ENCODE results near the gene SAMD4A.
"Not testable (repeated sequence)": the region's sequence is repeated elsewhere in the genome, so short reads cannot be mapped to it uniquely, and the experiment has no call there.

Gene SAMD4A

DNA sequence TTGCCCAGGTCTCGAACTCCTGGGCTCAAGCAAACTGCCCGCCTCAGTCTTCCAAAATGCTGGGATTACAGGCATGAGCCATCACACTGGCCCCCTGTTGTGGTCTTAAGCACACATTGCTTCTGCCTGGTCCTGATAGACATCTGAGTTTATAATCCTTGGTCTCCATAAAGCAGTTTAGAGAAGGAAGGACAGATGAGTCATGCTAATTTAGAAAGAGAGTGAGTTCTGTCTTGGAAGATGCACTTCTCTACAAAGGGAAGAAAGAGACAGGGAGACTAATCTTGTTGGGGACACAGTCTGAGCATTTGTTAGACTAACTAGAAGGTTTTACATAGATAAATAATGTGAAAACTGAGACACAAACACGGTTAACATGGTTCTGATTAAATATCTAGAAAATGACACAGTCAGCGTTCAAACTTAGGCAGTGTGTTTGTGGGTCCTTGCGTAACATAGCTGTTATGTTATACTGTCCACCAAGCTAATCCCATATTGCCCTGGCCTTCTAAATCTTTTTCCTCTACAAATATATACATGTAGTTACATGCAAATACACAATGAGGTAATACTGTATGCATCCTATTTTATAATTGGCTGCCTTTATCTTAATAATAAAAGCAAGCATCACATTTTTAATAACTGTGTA, 31.0 kb downstream of the SAMD4A start:
- DNase-seq (ENCODE audit: low spot score) = no peak

DNA sequence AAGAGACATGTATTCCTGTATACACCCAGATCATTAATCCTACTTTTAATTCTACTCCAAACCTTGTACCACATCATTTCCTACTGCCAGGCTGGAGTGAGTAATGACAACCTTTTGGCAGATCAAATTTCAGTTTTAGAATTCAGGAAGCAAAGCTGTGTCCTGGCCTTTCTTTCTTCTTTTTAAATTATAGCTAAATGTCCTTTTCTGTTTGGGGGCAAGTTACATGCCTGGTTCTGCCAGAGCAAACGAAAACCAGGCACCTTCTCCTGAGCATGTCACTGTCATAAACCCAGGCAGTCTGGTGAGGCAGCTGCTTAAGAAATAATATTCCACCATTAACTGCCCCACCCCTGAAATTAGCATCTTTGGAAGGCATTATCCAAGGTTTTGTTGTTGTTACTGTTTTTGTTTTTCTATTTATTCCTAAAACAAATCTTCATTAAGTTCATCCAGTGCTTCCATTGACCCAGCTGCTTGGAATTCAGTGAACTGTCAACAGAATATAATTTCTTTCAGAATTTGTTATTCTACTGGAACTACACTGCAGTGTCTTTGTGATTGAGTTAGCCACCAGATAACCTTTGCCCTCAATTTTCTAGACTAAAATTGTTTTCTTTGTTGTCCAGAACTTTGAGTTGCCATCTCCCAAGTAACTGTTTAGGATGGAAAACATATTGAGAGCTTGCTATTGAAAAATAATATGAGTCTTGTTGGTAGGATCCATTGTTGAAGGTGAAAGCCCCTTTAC, 33.2 kb downstream of the SAMD4A start:
- peak; percentile 33 for DNase-seq (ENCODE audit: low spot score)

DNA sequence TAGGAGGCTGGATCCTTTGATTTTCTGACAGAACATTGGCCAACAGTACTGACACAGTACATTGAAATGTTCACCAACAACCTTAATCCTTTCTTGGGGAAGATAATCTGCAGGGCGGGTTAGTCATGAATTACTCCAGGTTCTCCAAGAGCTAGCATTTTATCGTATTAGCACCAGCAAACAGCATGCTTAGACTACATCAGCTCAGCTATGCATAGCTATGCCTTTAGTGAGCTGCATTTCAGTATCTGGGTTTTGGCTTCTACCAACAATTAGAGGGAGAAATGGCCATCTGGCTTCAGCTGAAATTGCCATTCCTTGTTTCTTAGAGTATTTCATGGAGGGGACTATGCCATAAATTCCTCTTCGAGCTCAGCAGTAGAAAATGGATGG, 33.8 kb downstream of the SAMD4A start:
- DNase-seq (ENCODE audit: low spot score) = no peak

DNA sequence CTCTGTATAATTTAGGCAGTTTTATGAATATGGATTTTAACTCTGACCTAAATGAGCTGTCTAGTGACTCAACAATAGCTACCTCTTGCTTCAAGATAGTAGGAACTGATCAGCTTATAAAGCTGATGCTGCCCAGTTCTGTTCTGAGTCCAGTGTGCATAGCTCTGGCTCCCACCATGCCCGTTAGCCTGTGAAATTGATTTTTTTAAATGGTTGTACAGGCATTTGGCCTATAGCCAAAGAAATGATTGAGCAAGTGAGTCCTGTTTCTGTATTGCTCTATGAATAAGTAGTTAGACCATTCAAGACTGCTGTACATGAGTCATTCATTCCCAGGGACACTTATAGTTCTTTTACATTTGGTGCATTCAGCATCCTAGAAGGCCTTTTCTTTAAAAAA, 36.4 kb downstream of the SAMD4A start:
- DNase-seq (ENCODE audit: low spot score) = peak; percentile 58

DNA sequence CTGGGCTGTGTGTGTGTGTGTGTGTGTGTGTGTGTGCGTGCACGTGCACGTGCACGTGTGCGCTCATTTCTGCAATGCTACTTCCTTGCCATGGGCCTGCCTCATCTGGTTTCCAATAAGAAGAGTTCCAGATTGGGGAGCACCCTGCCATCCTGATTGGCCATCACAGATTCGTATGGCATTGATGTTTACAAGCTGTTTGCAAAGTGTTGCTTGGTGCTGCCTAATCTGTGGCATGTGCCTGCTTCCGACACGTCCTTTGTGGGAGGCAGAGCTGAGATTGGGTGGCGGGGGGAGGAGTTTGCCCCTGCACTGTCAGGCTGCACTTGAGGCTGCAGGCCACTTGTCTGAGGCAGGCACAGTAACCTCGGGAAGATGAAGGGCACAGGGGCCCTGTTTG, 39.2 kb downstream of the SAMD4A start:
- peak; percentile 47 for DNase-seq (ENCODE audit: low spot score)

DNA sequence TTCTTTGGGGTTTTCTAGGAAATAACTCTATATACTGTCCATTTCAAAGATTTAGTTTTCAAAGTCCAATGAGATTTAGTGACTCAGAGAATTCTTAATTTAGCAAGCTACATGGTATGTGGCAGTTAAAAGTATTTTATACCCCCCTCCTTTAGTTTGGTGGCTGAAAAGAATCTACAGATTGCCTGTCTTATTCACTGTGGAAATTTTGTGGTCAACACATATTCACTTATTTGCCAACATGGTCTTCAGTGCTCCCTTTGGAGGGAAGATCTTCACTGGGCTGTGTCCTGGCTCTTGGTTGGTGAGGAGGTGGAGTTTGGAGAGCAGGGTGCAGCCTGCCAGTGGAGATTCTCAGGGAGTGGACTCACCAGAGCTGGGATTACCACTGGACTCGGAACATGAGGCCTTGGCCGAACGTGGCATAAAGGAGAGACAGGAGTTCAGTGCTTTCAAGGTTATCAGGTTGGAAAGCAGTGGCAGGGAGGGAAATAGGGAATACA, 39.8 kb downstream of the SAMD4A start:
- DNase-seq (ENCODE audit: low spot score) = peak; percentile 80

DNA sequence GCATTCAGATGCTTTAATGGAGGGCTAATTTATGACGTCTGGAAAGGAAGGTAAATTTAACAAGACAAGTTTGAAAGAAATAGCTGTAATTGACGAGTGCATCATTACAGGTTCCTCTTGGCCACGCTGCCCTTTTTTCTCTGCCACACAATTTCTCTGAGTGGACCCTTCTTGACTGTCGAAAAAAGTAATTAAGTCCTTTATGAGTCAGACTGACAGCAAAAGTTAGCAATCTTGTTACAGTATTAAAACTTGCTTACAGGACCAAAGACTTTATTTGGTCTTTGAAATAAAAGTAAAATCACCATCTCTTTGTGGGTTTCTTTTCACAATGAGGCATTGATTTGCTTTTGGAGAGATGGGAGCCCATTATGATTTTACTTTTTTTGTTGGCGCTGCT, 42.6 kb downstream of the SAMD4A start:
- no peak for DNase-seq (ENCODE audit: low spot score)

DNA sequence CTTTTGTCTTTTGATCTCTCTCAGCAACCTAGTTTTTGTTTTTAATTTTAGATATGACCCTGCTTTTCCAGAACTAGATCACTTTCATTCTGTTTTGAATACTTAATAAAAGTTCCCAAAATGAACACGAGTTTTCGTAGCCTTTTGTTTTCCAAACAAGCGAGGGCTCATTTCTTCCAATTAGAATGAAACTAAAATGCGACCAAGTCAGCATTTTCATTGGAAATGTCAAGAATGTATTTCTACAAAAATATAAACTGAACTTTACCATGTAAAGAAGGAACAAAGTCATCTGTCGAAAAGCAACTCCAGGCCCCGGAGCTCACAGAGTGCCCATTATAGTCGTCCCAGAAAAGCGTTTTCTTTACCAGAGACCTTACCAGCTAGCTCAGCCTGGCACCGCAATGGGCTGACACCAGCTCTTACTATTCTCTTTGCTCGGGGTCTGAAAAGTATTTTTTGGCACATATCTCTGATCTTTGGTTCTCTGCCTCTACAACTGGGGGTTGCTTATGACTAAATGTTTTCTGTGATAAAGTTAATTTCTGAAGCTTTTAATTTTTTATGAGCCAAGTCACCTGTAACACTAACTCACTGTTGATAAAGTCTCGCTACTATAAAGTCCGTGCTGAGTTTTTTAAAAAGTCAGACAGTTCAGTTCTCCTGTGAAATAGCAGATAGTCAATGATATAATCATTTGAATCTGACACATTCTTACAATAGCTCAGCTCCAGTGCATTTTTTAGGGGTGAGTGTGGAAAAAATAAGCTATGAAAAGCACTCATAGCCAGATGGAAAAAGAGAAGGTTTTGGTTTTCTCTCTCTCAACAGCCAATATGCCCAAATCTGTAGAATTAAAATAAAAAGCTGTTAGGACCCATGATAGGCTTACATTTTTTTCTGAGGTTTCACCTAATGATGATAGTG, 43.4 kb downstream of the SAMD4A start:
- DNase-seq (ENCODE audit: low spot score) = peak; percentile 20

DNA sequence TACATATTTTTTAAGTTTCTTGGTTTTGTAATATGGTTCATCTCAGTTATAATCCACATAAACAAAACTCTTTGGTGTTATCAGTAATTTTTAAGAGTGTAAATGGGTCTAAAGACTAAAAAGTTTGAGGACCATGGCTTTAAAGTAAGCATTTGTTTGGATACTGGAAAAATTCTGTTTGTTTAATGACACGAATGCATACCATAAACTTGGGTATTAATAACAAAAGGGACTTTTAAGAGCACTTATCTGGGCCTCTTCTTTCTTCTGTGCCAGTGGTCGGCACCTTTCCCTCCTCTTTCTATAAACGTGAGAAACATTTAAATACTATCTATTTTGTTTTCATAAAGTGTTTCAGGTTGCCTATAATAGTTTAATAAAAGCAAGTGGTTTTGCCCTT, 47.4 kb downstream of the SAMD4A start:
- no peak for DNase-seq (ENCODE audit: low spot score)

DNA sequence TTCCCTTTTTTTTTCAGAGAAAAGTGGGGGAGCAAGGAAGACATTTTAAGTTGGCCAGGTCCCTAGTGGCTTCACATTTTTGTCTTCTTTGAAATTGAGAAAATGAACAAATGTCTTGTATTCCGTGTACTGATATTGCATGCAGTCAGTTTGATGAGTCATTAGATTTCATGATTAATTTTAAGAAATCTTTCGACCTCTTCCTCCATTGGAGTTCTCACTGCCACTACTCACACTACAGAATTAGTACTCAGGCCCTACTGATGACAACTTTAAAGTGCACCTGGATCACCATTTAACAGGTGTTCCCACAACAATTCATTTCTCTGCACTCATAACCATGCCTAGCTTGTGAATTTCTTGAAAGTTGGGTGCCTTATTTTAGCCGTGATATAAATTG, 50.5 kb downstream of the SAMD4A start:
- DNase-seq (ENCODE audit: low spot score) = no peak

DNA sequence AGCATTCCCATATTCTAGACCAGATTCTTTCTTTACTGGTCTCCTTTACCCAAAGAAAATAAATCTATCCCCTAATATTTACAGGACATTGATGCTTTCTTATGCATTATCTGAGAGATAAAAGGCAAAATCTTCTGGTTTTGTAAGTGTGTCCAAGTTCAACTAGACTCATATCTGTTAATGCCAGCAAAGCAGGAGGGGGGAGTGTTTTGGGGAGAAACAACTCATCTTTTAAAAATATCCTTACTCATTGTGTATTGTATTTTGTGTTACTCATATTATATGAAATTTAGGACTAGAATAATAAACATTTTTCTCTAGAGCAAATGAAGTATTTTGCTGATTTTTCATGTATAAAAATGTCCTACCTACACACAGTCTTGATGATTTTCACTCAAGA, 54.8 kb downstream of the SAMD4A start:
- no peak for DNase-seq (ENCODE audit: low spot score)

DNA sequence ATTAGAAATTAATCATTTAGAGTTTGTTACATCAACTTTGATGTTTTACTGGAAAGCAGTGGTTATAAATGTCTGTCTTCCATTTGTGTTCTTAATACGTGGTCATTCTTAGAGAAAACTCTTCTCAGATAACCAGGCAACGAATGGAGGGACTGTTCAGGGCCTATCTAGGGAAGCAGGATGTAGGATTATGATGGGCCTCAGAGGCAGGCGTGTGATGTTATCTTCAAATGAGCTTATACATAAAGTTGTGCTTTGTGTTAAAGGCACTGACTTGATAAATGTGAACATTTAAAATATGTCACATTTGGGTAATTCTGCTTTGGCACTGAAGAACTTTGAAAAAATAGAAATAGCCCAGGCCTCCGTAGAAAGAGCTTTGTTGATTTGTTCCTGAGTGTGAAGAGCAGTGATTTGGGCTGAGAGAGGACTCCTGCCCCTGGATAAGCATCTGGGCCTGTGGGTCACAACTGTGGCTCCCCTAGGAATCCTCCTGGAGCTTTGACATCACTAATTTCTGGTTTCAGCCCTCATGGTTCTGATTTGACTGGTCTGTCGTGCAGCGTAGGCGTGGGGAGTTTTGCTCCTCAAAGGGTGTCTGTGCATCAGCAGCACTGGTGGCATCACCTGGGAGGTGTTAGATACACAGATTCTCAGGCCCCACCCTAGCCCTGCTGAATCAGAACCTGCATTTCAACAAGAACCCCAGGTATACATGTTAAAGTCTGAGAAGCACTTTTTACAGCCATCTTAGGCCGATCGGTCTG, 55.4 kb downstream of the SAMD4A start:
- DNase-seq (ENCODE audit: low spot score) = no peak

DNA sequence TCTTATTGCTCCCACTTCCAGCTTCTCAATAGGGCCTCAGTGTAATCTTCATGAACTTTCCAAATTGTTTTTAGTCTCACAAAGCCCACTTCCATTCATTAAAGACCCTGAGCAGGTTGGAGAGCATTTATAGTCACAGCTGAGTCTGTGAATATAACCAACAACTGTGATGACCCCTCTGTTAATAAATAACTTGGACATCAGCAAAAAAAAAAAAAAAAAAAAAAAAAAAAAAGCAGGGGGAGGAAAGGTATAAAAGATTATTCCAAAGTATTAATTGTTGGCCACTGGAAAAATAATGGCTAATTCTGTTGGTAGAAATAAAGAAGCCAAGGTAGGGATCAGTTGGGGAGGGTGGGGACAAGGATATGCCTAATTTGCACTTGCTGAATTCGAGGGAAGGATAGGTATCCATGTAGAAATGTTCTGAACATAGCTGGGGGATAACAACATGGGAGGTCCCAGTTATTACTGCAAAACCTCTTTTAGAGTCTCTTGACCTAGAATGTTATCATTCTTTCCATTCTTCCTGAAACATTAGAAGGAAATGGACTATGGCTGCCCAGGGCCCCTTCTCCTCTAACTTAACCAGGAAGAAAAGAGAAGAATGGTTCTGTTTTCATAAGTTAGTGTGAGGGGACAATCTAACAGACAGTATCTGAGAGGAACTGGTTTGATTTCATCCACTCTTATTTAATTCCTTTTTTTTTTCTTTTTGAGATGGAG, 56.5 kb downstream of the SAMD4A start:
- no peak for DNase-seq (ENCODE audit: low spot score)

DNA sequence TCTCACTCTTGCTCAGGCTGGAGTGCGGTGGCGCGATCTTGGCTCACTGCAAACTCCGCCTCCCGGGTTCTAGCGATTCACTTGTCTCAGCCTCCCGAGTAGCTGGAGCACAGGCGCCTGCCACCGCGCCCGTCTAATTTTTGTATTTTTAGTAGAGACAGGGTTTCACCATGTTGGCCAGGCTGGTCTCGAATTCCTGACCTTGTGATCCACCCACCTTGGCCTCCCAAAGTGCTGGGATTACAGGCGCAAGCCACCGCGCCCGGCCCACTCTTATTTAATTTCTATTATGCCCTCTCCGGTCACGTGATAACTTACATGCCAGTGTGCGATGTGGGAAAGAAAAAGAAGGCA, 57.1 kb downstream of the SAMD4A start:
- not testable (repeated sequence) for DNase-seq (ENCODE audit: low spot score)

DNA sequence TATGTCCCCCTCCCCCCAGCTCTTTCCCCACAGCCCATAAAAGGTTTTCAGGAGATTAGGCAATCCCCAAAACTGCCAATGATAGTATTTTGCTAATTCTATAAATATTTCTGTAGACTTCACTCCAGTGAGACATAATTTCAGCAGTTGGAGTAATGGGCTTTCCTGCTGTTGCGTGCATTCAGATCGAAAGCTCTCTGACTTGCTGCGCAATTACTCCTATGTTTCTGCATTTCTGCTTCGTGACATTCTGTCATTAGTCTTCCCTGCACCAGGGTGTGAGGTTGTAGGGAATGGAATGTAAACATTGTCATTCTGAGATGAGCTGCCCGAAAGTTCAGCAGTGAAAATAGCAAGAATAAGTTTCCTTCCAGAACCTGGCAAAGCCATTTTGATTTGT, 58.2 kb downstream of the SAMD4A start:
- no peak for DNase-seq (ENCODE audit: low spot score)

DNA sequence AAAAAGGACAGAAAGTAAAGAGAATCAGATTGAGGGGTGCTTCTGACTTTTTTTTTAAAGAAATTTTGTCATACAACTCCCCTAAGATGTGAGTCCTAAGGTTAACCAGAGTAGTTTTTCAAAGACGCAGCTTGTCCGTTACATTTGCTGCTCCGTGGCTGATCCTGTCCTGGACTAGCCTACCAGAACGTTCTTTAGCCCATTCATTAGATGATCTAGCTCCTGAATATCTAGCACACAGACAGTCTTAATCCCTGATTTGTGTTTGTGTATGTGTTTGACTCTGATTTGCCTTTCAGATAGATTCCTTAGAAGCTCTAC, 60.3 kb downstream of the SAMD4A start:
- no peak for DNase-seq (ENCODE audit: low spot score)

DNA sequence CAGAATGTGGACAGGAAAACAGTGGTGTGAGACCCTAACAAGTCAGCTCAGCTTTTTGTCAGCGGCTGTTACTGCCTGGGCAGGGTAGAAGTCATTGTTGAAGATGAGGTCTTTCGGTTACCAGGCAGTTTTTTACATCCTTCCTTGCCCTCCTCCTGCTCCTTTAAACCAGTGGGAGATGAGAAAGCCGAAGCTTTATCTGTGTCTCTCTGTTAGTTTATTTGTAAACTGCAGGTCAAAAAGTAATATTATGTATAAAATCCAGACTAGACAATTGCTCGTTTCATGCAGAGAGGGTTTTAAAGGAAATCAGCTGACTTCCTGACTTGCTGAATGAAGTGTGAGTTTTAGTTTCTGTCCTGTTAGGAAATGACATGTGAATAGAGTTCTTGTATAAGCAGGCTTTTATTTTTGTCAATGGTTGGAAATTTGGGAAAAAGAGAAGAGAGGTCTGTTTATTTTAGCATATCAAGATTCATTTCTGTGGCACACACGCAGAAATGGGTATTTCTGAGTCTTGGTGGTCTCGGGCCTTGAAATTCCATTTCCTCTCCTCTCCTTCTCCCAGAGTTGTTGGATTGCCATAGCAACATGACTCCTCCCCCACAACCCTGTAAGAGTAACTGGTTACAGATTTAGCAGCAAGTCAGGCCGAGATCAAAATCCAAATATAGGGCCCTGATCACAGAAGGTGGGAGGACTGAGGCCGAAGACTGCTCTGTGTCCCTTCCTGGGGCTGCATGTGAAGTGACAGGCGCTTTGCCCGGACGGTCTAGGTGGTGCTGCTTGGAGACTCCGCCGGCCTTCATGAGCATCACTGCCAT, 60.8 kb downstream of the SAMD4A start:
- DNase-seq (ENCODE audit: low spot score) = peak; percentile 57

DNA sequence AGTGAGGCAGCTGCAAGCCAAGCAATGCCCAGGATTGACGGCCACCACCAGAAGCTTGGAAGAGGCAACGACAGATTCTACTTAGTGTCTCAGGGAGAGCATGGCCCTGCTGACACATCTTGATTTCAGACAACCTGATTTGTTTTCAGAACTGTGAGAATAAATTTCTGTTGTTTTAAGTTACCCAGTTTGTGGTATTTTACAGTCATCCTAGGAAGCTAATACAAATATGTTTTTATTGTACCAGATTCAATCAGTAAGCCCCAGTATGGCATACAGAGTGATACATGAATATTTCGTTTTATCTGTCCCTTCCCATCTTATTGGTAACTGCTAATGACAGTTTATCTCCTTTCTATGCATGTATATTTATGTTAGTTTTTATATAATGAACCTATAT, 62.3 kb downstream of the SAMD4A start:
- no peak for DNase-seq (ENCODE audit: low spot score)

DNA sequence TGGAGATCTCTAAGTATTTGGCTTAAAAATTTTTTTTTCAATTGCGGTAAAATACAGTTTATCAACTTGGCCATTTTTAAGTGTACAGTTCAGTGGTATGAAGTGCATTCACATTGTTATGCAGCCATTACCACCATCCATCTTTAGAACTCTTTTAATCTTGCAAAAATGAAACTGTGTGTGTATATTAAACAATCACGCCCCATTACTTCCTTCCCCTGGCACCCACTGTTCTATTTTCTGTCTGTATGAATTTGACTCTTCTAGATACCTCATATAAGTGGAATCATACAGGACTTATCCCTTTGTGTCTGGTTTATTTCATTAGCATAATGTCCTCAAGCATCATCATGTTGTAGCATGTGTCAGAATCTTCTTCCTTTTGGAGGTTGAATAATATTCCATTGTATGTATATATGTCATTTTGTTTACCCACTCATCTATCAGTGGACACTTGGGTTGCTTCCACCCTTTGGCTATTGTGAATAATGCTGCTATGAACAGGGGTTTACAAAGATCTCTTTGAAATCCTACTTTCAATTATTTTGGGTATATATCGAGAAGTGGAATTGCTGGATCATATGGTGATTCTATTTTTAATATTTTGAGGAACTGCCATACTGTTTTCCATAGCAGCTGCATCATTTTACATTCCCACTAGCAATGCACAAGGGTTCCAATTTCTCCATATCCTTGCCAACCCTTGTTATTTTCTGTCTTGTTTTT, 62.9 kb downstream of the SAMD4A start:
- no peak for DNase-seq (ENCODE audit: low spot score)

DNA sequence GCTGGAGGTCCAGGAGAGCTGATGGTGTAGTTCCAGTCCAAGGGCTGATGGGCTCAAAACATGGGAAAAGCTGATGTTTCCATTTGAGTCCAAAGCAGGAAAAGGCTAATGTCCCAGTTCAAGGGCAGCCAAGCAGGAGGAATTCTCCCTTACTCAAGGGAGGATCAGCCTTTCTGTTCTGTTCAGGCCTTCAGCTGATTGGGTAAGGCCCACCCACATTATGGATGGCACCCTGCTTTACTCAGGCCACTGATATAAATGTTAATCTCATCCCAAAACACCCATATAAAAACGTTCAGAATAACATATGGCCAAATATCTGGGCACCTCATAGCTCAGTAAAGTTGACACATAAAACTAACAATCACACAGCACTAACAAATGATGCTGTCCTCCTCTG, 64.1 kb downstream of the SAMD4A start:
- no peak for DNase-seq (ENCODE audit: low spot score)
